Vagina (tissue), 2 donors: Measurements from ENCODE around the gene GOLGA6D.

Experiments
- CTCF ChIP-seq, 3 experiments: fragments of 450-650 bp in 2 of 3; fragments of 200-600 bp in 1 of 3; sonication (generic) in 1 of 3; IDR thresholded peaks; one replicate each; pipeline ENCODE4 v1.5.1; 2017 to 2019; ENCODE audit warnings: antibody characterized with exemption in 3 of 3, mild to moderate bottlenecking in 2 of 3, moderate library complexity in 2 of 3
- POLR2A ChIP-seq, 2 donors: fragments of 450-650 bp; IDR thresholded peaks; one replicate each; pipeline ENCODE4 v1.6.1; 2017; ENCODE audit warnings: antibody characterized with exemption in 2 of 2, mild to moderate bottlenecking in 2 of 2, moderate library complexity in 2 of 2
- POLR2AphosphoS5 ChIP-seq, 2 donors: sonication (generic); formaldehyde crosslinking; IDR thresholded peaks; one replicate each; pipeline ENCODE4 v1.9.0; 2017; ENCODE audit warnings: antibody characterized with exemption in 2 of 2, mild to moderate bottlenecking in 2 of 2, low read depth in 1 of 2; ENCODE audit not compliant: insufficient read depth in 1 of 2

GRCh38 chr15:75249726-75250125, 32.9 kb upstream of the GOLGA6D start:
- TF ChIP-seq CTCF (IDR thresholded peaks at IDR 0.05) (no peak), POLR2A (IDR thresholded peaks at IDR 0.05) (no peak), POLR2AphosphoS5 (IDR thresholded peaks at IDR 0.05; ENCODE audit: insufficient read depth in 1 of 2, low read depth in 1 of 2) (no peak)
